Measurements from ENCODE around the gene GRIN1. TPM values are rescaled to one million over a fixed set of nuclear protein-coding genes. Genes with fewer than 3 reads are reported as not detected.

Gene GRIN1
- total and polyA plus RNA-seq, 2 of the 8 experiments (the other 6 are each of a cell fraction or from before 2014, with no cell fraction given): 0.48 to 2.1 TPM

DNA sequence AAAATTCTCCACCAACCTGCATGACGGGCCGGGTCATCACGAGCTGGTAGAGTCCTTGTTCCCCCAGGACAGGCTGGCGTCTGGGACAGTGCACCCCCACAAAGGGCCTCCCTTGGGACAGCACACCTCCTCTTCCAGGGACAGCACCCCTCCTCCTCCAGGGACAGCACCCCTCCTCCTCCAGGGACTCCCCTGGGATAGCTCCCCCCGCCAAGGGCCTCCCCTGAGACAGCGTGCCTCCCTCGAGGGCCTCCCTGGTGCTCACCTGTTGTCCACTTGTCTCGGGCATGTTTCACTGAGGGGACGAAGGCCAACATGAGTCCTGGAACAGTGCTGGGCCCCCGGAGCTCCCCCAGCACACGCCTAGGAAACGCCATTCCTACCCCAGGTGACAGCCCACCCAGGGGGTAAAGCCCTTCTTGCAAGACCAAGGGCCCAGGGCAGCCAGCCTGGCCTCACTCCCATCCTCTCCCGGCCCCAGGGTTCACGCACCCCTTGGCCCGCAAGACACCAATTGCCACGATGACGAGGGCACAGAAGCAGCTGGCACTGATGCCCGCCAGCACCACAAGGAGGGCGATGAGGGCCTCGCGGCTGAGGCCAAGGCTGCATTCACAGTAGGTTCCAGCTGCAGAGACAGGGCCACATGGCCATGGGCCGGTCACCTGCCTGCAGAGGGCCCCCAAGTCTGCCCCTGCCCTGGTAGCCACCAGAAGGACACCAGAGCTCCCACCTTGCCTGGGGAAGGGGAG lies 32.4 kb downstream of the GRIN1 start (continued):
- TF ChIP-seq, protein P1, sequence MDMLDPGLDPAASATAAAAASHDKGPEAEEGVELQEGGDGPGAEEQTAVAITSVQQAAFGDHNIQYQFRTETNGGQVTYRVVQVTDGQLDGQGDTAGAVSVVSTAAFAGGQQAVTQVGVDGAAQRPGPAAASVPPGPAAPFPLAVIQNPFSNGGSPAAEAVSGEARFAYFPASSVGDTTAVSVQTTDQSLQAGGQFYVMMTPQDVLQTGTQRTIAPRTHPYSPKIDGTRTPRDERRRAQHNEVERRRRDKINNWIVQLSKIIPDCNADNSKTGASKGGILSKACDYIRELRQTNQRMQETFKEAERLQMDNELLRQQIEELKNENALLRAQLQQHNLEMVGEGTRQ (IDR thresholded peaks at IDR 0.05; ENCODE audit: low read length): no peak
- no peak for TF ChIP-seq GABPA (IDR thresholded peaks at IDR 0.05; ENCODE audit: borderline replicate concordance, insufficient read depth, low read length)

All from H1 (cell line).